HG02623 (cell line): ENCODE measurements around the gene PTPRJ.
"Not testable (repeated sequence)": the region's sequence is repeated elsewhere in the genome, so short reads cannot be mapped to it uniquely, and the experiment has no call there.

Experiments used
- ATAC-seq: cut with Tn5 transposase; IDR thresholded peaks from one replicate; pipeline ENCODE4 v1.9.1; 2021; ENCODE audit warnings: moderate library complexity; ENCODE audit not compliant: unreplicated experiment

PTPRJ gene

DNA sequence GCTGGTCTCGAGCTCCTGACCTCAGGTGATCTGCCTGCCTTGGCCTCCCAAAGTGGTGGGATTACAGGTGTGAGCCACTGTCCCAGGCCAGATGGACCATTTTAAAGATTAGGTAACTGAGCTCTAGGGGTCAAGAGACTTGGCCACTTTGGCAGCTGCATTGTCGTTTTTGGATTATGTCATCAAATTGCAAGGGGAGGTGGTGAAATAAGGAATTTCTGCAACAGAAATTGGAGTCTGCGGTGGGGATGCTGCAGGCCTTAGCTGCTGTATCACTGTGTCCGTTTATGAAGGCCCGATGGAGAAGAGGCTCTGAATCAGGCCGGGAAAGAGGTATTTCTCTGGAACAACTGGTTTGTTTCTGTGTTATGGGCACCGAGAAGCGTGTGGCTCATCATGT, 34.6 kb downstream of the PTPRJ start:
- no peak for ATAC-seq

DNA sequence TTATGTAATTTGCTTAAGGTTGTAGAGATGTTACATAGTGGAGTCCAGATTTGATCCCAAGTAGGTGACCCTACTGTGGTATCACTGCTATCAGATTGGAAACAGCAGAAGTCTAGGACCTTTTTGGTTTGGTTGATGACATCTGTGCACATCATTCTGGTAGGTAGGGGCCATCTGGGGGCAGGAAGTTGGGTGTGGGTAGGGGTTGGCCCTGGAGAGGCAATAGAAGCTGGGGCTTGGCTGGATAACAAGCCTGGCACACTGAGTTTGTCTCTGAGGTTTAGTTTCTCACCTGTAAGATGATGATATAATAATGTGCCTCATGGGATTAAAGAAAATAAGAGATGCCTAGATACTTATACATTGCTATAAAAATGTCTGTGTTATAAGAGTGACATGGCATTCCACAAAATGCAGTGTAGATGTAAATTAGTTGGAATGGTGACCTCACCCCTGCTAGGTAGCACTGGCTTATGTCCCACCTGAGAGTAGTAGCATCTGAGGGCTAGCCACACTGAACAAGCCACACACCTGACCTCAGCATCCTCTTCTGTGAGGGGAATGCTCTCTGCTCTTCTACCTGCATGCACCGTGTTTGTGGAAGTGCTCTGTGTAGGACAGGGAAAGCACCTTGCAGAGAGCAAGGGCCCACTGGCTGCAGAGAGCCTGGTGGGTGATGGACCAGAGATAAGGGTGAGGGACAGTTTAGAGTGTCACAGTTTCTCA, 36.9 kb downstream of the PTPRJ start:
- ATAC-seq: no peak

DNA sequence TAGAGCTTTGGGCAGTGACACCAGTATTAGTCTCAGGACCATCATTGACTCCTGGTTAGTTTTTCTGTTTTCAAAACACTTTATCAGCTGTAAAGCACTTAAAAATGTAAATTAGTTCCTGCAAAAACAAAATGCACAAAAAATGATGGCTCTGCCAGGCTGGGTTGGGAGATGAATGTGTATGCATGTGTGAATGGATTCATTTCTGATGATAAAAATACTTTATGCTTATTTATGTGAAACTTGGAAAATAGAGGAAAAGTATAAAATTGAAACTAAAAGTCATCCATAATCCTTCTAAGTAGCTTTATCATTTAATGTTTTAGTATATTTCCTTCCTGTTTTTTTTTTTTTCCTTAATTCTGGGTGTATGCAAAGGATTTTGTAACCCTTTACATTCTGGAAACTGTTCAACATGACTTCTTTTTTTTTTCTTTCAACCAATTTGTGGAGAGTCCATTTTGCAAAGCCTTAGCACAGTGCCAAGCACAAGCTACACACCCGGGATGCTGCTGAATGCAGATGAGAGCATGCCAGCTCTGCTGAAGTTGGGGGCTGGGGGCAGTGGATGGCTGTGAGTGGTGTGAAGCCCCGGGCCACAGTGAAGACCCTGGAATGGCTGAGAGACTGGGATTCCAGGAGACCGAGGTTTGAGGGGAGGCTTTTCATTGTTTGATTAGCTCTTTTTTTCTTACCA, 37.6 kb downstream of the PTPRJ start:
- ATAC-seq: no peak

DNA sequence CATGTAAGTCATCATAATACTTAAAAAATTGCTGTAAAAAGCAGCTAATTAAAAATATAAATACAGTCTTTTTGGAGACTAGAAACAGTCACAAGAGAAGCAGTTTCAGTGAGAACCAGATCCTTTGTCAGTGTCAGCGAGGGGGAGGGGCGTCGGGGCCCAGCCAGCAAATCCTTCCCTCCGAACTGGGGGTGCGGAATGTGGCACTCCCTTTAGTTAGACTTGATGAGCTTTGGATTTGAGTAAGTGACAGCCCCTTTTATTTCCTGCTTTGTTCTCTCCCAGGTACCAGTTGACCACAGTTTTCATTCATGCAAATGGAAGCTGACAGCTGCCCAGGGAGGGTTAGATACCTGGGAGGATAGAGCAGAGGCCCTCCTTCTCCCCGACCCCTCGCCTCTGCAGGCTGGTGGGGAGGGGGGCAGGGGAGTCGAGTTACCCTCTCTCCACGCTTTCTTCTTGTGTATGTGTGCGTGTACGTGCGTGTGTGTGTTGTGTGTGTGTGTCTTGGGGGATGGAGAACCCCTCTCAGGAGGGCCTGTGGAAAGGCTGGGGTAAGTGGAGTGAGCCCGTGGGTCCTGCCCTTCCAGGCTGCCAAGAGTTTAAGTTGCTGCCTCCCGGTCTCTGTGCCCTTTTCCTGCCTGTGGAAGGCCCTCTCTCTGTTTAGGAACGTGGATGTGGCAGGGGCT, 38.3 kb downstream of the PTPRJ start:
- ATAC-seq: no peak

- ATAC-seq: no peak
Observed at GRCh38 chr11:48019217-48019584, 38.8 kb downstream of the PTPRJ start.

DNA sequence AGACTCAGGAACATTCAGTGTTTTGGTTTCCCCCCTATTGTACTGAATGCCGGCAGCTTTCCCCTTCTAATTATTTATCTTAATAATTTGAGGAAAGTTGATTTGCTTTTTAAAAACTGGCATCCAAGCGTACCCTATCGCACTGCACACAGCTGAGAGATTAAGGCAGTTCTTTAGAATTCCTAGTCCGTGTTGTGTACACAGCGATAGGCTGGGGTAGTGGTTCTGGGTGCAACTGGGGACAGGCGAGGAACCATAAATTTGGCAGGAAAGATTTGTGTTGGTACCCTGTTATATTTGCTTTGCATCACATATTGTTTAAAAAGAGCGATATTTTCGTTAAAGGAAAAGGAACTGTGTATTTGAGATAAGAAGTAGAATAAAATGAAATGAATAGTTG, 39.2 kb downstream of the PTPRJ start:
- ATAC-seq: no peak

- ATAC-seq: peak; percentile 67
Observed at GRCh38 chr11:48020092-48020755, 39.9 kb downstream of the PTPRJ start.

- ATAC-seq: not testable (repeated sequence)
Observed at GRCh38 chr11:48021201-48021820, 41.0 kb downstream of the PTPRJ start.

- no peak for ATAC-seq
Observed at GRCh38 chr11:48022445-48022844, 42.1 kb downstream of the PTPRJ start.

DNA sequence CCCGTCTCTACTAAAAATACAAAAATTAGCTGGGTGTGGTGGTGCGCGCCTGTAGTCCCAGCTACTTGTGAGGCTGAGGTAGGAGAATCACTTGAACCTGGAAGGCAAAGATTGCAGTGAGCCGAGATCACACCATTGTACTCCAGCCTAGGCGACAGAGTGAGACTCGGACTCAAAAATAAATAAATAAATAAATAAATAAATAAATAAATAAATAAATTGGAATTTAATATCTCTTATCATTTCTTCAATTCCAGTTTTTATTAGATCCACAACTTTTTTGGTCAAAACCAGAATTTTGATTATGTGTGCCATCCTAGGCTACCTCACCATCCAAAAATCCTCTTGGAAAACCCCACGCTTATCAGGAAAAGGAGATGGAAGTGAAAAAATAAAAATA, 43.2 kb downstream of the PTPRJ start:
- not testable (repeated sequence) for ATAC-seq

DNA sequence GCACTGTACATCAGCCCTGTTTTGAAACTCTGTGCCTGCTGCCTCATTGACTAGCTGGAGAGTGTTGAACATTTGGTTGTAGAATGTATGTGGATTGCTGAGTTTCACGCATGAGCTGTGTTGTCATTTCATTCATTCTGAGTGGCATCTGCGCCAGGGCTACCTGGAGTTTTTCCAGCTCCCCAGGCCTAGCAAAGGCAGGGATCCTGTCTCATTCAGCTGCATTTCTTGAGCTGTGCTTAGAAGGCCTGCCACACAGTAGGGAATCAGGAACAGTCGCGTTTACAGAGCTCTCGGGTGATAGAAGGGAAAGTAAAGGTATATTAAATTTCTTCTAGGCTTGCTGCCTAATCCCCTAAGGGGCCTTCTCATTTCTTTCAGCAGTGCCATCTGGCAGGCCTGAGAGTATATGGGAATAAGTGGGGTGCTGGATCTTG, 44.3 kb downstream of the PTPRJ start:
- ATAC-seq: no peak

- no peak for ATAC-seq
Observed at GRCh38 chr11:48025293-48025983, 45.1 kb downstream of the PTPRJ start.

GRCh38 chr11:48025984-48026340, 45.6 kb downstream of the PTPRJ start:
- no peak for ATAC-seq

GRCh38 chr11:48028914-48029680, 48.7 kb downstream of the PTPRJ start:
- ATAC-seq: no peak

DNA sequence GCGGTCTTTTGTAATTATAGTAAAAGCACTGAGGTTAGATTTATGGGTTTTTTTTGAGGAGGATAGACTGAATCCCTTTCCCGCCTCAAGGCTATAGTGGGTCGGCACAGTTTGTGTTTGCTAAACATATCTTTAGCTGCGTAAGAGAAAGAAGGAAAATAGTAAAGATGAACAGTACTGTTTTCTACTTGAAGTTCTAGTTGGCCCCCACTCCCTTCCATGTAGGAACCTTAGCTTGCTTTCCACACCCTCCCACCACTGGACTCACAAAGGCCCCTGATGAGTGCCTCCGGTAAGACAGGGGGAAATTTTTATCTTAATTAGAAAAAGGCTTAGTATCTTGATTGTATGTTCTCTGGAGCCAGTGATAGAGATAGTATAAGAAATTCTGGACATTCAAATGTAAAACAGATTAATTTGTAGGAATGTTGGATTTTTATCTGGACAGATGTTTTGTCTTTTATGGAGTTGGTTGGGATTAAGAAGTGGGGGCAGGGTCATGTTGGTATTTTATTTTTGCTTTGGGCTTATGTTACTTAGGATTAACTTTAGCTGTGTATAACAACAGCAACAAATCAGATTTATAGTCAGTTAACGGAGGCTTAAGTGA, 49.4 kb downstream of the PTPRJ start:
- no peak for ATAC-seq

DNA sequence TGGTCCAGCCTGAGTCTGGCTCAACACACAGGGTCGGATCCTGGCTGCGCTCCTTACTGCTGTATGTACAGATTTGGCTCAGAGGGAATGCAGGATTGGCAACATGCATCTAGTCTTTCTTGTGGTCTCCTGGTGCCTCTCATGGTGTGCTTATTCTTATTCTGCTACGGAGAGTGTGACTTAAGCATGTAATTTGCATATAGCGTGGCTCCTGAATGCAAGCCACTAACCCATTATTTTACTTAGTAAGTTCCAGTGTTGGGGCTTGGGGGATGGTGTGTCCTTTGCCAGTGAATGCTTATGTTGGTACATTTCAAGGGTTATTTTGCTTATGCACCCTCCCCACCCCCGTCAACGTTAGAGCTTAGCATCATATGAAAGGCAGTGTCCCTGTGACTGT, 51.2 kb downstream of the PTPRJ start:
- peak; percentile 20 for ATAC-seq

DNA sequence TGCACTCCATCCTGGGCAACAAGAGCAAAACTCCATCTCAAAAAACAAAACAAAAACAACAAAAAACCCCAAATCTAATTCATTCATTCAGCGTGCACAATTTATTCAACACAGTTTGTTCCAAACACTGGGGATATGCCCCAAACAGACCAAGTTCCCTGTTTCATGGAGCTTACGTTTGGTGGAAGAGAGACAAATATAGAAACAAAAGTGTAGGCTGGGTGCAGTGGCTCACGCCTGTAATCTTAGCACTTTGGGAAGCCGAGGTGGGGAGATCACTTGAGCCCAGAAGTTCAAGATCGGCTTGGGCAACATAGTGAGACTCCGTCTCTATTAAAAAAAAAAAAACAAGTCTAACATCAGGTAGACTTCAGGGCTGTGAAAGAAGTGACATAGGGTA, 52.4 kb downstream of the PTPRJ start:
- no peak for ATAC-seq

DNA sequence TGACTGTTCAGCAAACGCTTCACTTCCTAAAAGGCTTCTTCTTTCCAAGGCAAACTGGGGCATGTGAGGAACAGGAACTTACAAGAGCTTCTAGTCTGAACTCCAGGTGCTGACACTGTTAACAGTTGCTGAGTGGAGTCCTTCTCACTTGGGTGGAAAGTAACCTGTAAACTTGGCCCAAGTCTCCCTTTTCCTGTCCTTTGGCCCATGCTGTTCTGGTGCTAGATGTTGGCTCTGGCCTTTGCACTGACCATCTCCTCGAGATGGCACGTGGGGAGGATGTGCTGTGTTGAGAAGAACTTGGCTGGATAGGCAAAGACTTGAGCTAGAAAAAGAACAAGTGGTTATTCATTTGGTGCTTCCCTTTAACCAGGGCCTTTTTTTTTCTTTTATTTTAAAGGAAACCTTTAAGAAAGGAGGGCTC, 53.6 kb downstream of the PTPRJ start:
- no peak for ATAC-seq
